Kidney (tissue), 14 donors: ENCODE data around the gene GNG7. TPM values are rescaled to one million over a fixed set of nuclear protein-coding genes. Genes with fewer than 3 reads are reported as not detected.
"Not testable (repeated sequence)": the region's sequence is repeated elsewhere in the genome, so short reads cannot be mapped to it uniquely, and the experiment has no call there.

Experiments
- DNase-seq, 5 donors: peaks; one replicate each; pipeline ENCODE4 v3.0.0-alpha.2; 2013 to 2020
- FAIRE-seq: peaks from 2 replicates; lab custom pipeline; 2012; peaks lifted over from hg19 to GRCh38; lab: Jason Lieb, UNC
- H3K27ac ChIP-seq, 2 donors: one replicate each; pipeline ENCODE4 v1.7.0; 2013; ENCODE audit warnings: low read depth in 2 of 2, low read length in 2 of 2, inconsistent platforms in 1 of 2
- H3K27me3 ChIP-seq: one replicate; pipeline ENCODE4 v1.7.1; 2013; ENCODE audit warnings: low read length, inconsistent platforms; ENCODE audit not compliant: control insufficient read depth, insufficient read depth
- H3K36me3 ChIP-seq, 3 donors: one replicate each; pipeline versions ENCODE4 v1.7.0 to v1.7.1; 2013; ENCODE audit warnings: low read length in 3 of 3, control low read depth in 1 of 3, inconsistent platforms in 1 of 3; ENCODE audit not compliant: insufficient read depth in 3 of 3, control insufficient read depth in 2 of 3
- H3K4me1 ChIP-seq, 3 donors: one replicate each; pipeline versions ENCODE4 v1.7.0 to v1.7.1; 2013; ENCODE audit warnings: low read length in 3 of 3, inconsistent platforms in 1 of 3, low read depth in 1 of 3; ENCODE audit not compliant: control insufficient read depth in 2 of 3, insufficient read depth in 2 of 3
- H3K4me3 ChIP-seq, 3 donors: one replicate each; pipeline versions ENCODE4 v1.7.0 to v1.8.1; 2013; ENCODE audit warnings: low read length in 3 of 3, control low read depth in 1 of 3, inconsistent platforms in 1 of 3
- H3K9ac ChIP-seq, 3 donors: one replicate each; pipeline versions ENCODE4 v1.7.0 to v1.7.1; 2013; ENCODE audit warnings: low read length in 3 of 3, control low read depth in 1 of 3, inconsistent platforms in 1 of 3
- H3K9me3 ChIP-seq, 3 donors: one replicate each; pipeline versions ENCODE4 v1.7.0 to v1.7.1; 2013; ENCODE audit warnings: low read length in 3 of 3, control low read depth in 1 of 3, inconsistent platforms in 1 of 3; ENCODE audit not compliant: control insufficient read depth in 2 of 3, insufficient read depth in 1 of 3
- intact Hi-C: fragments of 100-400 bp; cut with DNase I; formaldehyde crosslinking; loops from one replicate; pipeline ENCODE4 v1.11.1; 2022
- polyA plus RNA-seq: library from polyadenylated mRNA; stranded (reverse); fragments of 350-450 nt; fragmentation: Illumina TruSeq; extraction: RNeasy Lipid Tissue Mini Kit (QIAGEN cat#74804); gene quantifications from one replicate; pipeline ENCODE4 v1.2.3, GENCODE V29; 2014; ENCODE audit warnings: low read depth, low replicate concordance; ENCODE audit not compliant: insufficient read depth
- total RNA-seq: library from RNA; stranded (reverse); fragmentation: NEBNext Ultra II Directional; extraction: Animal tissue kit (Norgen Biotek cat#: 25700); gene quantifications from one replicate; pipeline ENCODE4 v1.2.1, GENCODE V29; 2021
- TF ChIP-seq, protein P1 (sequence below): IDR thresholded peaks from 3 replicates; pipeline ENCODE4 v1.5.1; 2012; ENCODE audit warnings: mild to moderate bottlenecking, moderate library complexity, borderline replicate concordance; ENCODE audit not compliant: insufficient read depth; ENCODE audit errors: extremely low read depth
- donor health status: control.
- donor health status: control.
- donor health status: control.
- donor health status: control.
- donor health status: control.
- donor health status: DM: yes; HTN: yes; CAD: no.
- donor health status: Normal renal cell carcinoma (clear cell type).

The GNG7 gene
- total and polyA plus RNA-seq, 2 donors from 2014 or later = 9.9 to 13.4 TPM

GRCh38 chr19:2611483-2612464 is 90.7 kb downstream of the GNG7 start:
- TF ChIP-seq, protein P1, sequence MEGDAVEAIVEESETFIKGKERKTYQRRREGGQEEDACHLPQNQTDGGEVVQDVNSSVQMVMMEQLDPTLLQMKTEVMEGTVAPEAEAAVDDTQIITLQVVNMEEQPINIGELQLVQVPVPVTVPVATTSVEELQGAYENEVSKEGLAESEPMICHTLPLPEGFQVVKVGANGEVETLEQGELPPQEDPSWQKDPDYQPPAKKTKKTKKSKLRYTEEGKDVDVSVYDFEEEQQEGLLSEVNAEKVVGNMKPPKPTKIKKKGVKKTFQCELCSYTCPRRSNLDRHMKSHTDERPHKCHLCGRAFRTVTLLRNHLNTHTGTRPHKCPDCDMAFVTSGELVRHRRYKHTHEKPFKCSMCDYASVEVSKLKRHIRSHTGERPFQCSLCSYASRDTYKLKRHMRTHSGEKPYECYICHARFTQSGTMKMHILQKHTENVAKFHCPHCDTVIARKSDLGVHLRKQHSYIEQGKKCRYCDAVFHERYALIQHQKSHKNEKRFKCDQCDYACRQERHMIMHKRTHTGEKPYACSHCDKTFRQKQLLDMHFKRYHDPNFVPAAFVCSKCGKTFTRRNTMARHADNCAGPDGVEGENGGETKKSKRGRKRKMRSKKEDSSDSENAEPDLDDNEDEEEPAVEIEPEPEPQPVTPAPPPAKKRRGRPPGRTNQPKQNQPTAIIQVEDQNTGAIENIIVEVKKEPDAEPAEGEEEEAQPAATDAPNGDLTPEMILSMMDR = no peak
- DNase-seq (peak in 1 of 5 donors; percentile 64), FAIRE-seq (no peak)
- peaks cover 0 to 9% (median 0%) of the 10 kb centered on the region in 3 donors for H3K4me1 ChIP-seq
- H3K27ac ChIP-seq = no peak overlapping the region
- no peaks in the 10 kb centered on the region for H3K27me3 ChIP-seq
- no peaks in the 10 kb centered on the region for H3K36me3 ChIP-seq
- intact Hi-C loops = loop anchor here (5.0 kb wide), 1 partner anchor 139 kb away; no protein-coding TSS in a partner anchor
- no peak overlapping the region for H3K4me3 ChIP-seq
- no peaks in the 10 kb centered on the region for H3K9me3 ChIP-seq
- H3K9ac ChIP-seq = no peak overlapping the region

- Histone ChIP-seq H3K27ac (peak overlapping the region; percentile 40 to 76), H3K36me3 (no peaks in the 10 kb centered on the region), H3K9ac (peak overlapping the region in 1 of 3 donors; percentile 75), H3K4me1 (peaks cover 0 to 9% (median 0%) of the 10 kb centered on the region in 3 donors), H3K4me3 (peak overlapping the region; percentile 33 to 61 (median 46)), H3K27me3 (no peaks in the 10 kb centered on the region), H3K9me3 (no peaks in the 10 kb centered on the region)
- TF ChIP-seq, protein P1 = peak; percentile 94
- intact Hi-C loops = loop anchor here (5.0 kb wide), 1 partner anchor 139 kb away; no protein-coding TSS in a partner anchor
- DNase-seq (peak; percentile 93 to 96 (median 94)), FAIRE-seq (no peak)
Observed at GRCh38 chr19:2610637-2611482, 91.6 kb downstream of the GNG7 start.

- Histone ChIP-seq H3K36me3 (no peaks in the 10 kb centered on the region), H3K27me3 (no peaks in the 10 kb centered on the region), H3K27ac (no peak overlapping the region), H3K9ac (no peak overlapping the region), H3K9me3 (no peaks in the 10 kb centered on the region), H3K4me3 (no peak overlapping the region), H3K4me1 (peaks cover 0 to 9% (median 0%) of the 10 kb centered on the region in 3 donors)
- FAIRE-seq (no peak), DNase-seq (peak in 1 of 5 donors; percentile 48)
- intact Hi-C loops = loop anchor here (5.0 kb wide), 1 partner anchor 137 kb away; no protein-coding TSS in a partner anchor
- TF ChIP-seq, protein P1 = no peak
Observed at GRCh38 chr19:2609389-2610116, 92.9 kb downstream of the GNG7 start.

GRCh38 chr19:2609034-2609388 is 93.5 kb downstream of the GNG7 start:
- H3K27me3 ChIP-seq, H3K9ac ChIP-seq, DNase-seq, intact Hi-C loops, H3K4me3 ChIP-seq, H3K4me1 ChIP-seq, H3K36me3 ChIP-seq, H3K27ac ChIP-seq, FAIRE-seq, H3K9me3 ChIP-seq: not testable (repeated sequence)
